HUES64 (cell line): Measurements from ENCODE around the gene KIF2C.

Experiments
- H3K27ac ChIP-seq: 2 replicates; pipeline ENCODE4 v1.7.0; 2013; ENCODE audit warnings: low read depth, low read length, inconsistent platforms
- H3K27me3 ChIP-seq: 2 replicates; pipeline ENCODE4 v1.6.1; 2013; ENCODE audit warnings: mild to moderate bottlenecking, low read length; ENCODE audit not compliant: insufficient read depth
- H3K36me3 ChIP-seq: 2 replicates; pipeline ENCODE4 v1.6.1; 2013; ENCODE audit warnings: mild to moderate bottlenecking, low read length; ENCODE audit not compliant: insufficient read depth
- H3K4me1 ChIP-seq: 2 replicates; pipeline ENCODE4 v1.6.1; 2013; ENCODE audit warnings: mild to moderate bottlenecking, low read length, moderate library complexity; ENCODE audit not compliant: insufficient read depth
- H3K4me3 ChIP-seq: 2 replicates; pipeline ENCODE4 v1.5.1; 2013; ENCODE audit warnings: mild to moderate bottlenecking, low read length, moderate library complexity
- H3K9ac ChIP-seq: 2 replicates; pipeline ENCODE4 v1.6.1; 2013; ENCODE audit warnings: mild to moderate bottlenecking, low read depth, low read length
- H3K9me3 ChIP-seq: 2 replicates; pipeline ENCODE4 v1.6.1; 2013; ENCODE audit warnings: low read depth, low read length; ENCODE audit not compliant: insufficient read depth
- WGBS: fragments of 150-250, 120-280 bp; methylation state at CpG from one replicate; pipeline ENCODE4 v1.1.7; 2013; ENCODE audit warnings: missing lambda C conversion rate; 5-methylcytosine and 5-hydroxymethylcytosine counted together

KIF2C gene

DNA sequence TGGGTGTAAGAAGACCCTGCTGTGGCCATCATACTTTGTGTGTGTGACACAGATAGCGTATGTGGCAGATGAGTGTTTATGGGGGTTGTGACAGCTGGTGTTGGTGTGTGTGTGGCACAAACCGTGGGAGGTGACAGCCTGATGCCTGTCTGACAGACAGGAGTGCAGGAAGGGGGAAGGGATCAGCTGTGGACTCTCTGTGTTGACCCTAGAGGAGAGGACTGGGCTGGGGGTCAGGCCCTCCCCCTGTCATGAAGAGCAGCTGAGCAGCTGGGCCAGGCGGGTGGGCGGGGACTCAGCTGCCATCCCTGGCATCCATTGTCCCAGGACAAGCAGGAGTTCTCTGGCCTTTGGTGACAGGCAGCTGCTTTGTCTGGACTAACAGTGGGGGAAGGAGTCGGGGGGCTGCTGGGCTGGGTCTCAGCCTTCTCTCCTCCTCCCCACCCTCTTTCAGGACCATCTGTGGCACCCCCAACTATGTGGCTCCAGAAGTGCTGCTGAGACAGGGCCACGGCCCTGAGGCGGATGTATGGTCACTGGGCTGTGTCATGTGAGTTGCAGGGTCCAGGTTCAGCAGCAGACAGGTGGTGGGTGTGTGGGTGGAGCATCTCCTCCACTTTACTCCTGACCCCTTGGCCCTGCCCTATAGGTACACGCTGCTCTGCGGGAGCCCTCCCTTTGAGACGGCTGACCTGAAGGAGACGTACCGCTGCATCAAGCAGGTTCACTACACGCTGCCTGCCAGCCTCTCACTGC, 62.8 kb downstream of the KIF2C start:
- Histone ChIP-seq H3K36me3 (peaks cover 29% of the 10 kb centered on the region), H3K9ac (no peak overlapping the region), H3K4me3 (no peak overlapping the region; the same call in 1 of the 2 replicates), H3K9me3 (no peaks in the 10 kb centered on the region), H3K27ac (no peak overlapping the region), H3K4me1 (peaks cover 9% of the 10 kb centered on the region), H3K27me3 (0 out of 2 replicates have a peak, but pooled peaks cover 5% of the 10 kb centered on the region)
- 80% methylated on average over 13 of the region's 13 CpGs for WGBS

DNA sequence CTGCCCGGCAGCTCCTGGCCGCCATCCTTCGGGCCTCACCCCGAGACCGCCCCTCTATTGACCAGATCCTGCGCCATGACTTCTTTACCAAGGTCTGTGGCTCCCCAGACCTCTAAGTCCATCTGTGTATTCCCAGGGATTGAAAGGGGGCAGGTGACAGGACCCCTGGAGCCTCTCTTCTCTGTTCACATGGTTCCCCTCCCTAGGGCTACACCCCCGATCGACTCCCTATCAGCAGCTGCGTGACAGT, 63.4 kb downstream of the KIF2C start:
- Histone ChIP-seq H3K9me3 (no peaks in the 10 kb centered on the region), H3K9ac (no peak overlapping the region), H3K27me3 (0 out of 2 replicates have a peak, but pooled peaks cover 5% of the 10 kb centered on the region), H3K4me1 (peaks cover 14% of the 10 kb centered on the region), H3K27ac (no peak overlapping the region), H3K36me3 (peaks cover 29% of the 10 kb centered on the region), H3K4me3 (no peak overlapping the region)
- whole genome bisulfite sequencing, result 99% methylated on average over 9 of the region's 9 CpGs

DNA sequence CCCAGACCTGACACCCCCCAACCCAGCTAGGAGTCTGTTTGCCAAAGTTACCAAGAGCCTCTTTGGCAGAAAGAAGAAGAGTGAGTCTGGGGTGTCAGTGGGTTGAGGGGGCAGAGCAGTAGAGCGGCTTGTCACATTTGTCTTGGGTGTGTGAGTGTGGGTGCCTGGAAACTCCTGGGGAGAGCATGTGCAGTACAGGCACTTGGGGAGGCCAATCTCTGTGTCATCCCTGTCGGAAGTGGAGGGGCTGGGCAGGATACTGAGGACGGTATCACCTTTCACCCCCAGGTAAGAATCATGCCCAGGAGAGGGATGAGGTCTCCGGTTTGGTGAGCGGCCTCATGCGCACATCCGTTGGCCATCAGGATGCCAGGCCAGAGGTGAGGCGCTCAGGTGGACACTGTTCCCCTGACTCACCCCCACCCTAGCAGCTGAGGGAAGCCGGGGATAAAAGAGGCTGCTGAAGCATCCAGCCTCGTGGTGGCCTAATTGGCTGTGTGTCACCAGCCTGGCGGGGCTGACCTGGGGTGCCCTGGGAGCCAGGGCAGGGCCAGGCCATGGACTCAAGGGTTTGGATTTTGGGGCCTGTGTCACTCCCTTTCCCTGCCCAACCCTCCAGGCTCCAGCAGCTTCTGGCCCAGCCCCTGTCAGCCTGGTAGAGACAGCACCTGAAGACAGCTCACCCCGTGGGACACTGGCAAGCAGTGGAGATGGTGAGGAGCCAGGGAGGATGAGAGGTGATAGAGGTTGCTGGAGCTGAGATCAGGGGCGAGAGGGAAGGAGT, 63.9 kb downstream of the KIF2C start:
- Histone ChIP-seq H3K36me3 (peaks cover 29% of the 10 kb centered on the region), H3K4me3 (no peak overlapping the region), H3K27ac (no peak overlapping the region), H3K9me3 (no peaks in the 10 kb centered on the region), H3K9ac (no peak overlapping the region), H3K4me1 (peaks cover 18% of the 10 kb centered on the region), H3K27me3 (0 out of 2 replicates have a peak, but pooled peaks cover 5% of the 10 kb centered on the region)
- 93% methylated on average over 13 of the region's 13 CpGs for WGBS

DNA sequence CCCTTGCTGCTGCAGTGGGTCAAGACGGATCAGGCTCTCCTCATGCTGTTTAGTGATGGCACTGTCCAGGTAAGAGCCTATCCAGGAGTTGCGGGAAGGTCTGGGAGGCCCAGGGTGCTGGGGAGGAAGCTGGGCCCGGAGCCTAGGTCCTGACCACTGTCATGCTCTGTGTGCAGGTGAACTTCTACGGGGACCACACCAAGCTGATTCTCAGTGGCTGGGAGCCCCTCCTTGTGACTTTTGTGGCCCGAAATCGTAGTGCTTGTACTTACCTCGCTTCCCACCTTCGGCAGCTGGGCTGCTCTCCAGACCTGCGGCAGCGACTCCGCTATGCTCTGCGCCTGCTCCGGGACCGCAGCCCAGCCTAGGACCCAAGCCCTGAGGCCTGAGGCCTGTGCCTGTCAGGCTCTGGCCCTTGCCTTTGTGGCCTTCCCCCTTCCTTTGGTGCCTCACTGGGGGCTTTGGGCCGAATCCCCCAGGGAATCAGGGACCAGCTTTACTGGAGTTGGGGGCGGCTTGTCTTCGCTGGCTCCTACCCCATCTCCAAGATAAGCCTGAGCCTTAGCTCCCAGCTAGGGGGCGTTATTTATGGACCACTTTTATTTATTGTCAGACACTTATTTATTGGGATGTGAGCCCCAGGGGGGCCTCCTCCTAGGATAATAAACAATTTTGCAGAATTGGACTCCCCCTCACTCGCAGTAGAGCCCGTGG, 65.8 kb downstream of the KIF2C start:
- peak overlapping the region; percentile 29; the same call in 1 of the 2 replicates for H3K27ac ChIP-seq
- H3K9me3 ChIP-seq, result no peaks in the 10 kb centered on the region
- H3K4me3 ChIP-seq, result no peak overlapping the region
- H3K4me1 ChIP-seq, result peaks cover 30% of the 10 kb centered on the region
- no peak overlapping the region for H3K9ac ChIP-seq
- H3K27me3 ChIP-seq, result 0 out of 2 replicates have a peak, but pooled peaks cover 5% of the 10 kb centered on the region
- H3K36me3 ChIP-seq, result peaks cover 29% of the 10 kb centered on the region
- WGBS, result 95% methylated on average over 20 of the region's 20 CpGs

DNA sequence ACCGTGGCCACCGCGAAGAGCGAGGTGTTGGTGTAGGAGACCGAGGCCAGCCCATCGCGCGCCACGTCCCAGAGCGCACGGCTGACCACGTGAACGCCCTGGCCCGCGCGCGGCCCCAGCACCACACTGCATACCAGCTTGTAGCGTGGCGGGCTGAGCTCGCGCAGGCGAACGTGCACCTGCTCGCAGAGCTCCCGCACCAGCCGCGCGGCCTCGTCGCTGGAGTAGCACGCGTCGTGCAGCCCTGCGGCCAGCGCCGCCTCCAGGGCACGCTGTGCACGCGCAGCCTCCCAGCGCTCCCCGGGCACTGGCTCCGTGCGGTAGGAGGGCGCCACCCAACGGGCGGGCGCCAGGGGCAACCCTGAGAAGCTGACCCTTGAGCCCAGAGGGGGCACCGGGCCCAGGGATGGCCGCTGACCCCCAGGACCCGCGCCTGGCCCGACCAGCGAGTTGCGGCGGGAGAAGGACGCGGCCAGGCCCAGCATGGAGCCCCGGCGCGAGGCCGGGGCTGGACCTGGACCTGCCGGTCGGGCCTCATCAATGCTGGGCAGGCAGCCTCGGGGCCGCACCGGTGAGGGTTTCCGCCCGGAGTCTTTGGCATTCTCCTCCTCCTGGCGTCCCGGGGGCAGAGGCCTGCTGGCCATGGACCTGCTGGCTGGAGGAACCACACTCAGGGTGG, 66.5 kb downstream of the KIF2C start:
- H3K27ac ChIP-seq, result peak overlapping the region; percentile 99
- H3K36me3 ChIP-seq, result peaks cover 29% of the 10 kb centered on the region
- H3K9ac ChIP-seq, result peak overlapping the region; percentile 85
- peaks cover 30% of the 10 kb centered on the region for H3K4me1 ChIP-seq
- no peaks in the 10 kb centered on the region for H3K9me3 ChIP-seq
- no peak overlapping the region for H3K4me3 ChIP-seq
- 97% methylated on average over 70 of the region's 70 CpGs for WGBS
- no peaks in the 10 kb centered on the region for H3K27me3 ChIP-seq

DNA sequence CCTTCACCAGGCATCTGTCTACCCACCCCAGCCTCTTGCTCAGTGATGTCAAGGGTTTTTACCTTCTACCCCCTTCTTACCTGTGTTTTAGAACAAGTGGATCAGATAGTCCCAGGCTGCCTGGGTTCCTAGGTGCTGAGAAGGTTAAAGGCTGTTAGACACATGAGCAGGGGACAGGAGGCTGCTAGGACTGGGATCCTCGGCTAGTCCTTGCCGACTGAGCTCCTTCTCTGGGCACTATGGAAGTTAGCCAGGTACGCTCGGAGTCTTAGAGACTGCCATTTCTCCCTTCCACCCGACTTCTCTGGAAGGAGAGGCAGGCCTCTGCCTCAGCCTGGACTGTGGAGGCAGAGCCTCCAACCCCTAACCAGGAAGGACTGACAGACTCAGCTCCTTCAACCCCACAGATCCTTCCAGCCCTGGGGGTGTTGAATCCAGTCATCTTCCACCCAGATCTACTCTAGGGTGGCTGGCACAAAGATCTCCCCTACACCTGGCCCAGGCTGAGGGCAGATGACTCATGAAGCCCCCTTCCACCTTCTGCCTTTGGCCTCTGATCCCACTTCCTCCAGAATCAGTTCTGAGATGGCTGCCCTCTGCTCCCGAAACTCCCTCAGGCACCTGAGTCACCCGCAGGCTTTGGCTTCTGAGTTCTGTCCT, 67.2 kb downstream of the KIF2C start, which contains the start of gene DYNLT4:
Gene DYNLT4 (minus strand): TSS at position 648 of the 660 bp plus-strand sequence. CDS start 683 bp downstream, outside the sequence.
- H3K27me3 ChIP-seq, result no peaks in the 10 kb centered on the region
- H3K9ac ChIP-seq, result peak within 1 kb of the TSS; percentile 85
- peaks cover 30% of the 10 kb centered on the region for H3K4me1 ChIP-seq
- 79% methylated on average over 7 of the region's 7 CpGs for WGBS
- peak within 1 kb of the TSS; percentile 99 for H3K27ac ChIP-seq
- H3K9me3 ChIP-seq, result no peaks in the 10 kb centered on the region
- peaks cover 29% of the 10 kb centered on the region for H3K36me3 ChIP-seq
- H3K4me3 ChIP-seq, result peak within 1 kb of the TSS; percentile 6; the same call in 1 of the 2 replicates

DNA sequence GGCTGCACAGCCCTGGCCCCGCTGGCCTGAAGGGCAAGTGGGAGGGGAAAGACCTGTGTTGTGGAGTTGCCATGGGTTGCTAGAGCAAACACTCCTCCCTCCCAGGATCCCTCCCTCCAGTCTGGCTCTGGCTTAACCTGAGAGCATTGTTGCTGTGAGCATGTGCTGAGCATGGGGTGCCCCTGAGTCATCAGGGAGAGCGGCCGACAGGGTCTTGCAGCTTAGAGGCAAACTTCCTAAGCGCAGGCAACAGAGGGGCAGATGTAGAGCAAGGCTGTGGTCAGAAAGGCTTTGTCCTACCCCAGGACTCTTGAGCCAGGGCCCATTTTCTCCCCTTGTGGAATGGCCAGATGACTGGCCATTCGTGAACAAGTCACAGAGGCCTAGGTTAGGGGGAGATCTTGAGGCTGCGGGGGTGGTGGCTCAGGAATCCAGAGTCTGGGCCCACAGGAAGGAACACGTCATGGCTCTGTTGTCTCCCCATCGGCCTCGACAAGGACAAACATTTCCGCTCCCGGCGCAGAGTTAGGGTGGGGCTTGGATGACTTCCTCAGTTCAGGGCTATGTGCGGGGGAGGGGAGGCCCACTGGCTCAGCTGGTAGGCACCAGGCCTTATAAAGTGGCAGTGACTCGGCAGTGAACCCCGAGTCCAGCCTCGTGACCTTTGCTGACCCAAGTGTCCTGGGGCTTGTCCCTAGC, 67.9 kb downstream of the KIF2C start:
- Histone ChIP-seq H3K27me3 (no peaks in the 10 kb centered on the region), H3K27ac (peak overlapping the region; percentile 99), H3K9ac (peak overlapping the region; percentile 85), H3K9me3 (no peaks in the 10 kb centered on the region), H3K36me3 (peaks cover 29% of the 10 kb centered on the region), H3K4me3 (peak overlapping the region; percentile 6; the same call in 1 of the 2 replicates), H3K4me1 (peaks cover 30% of the 10 kb centered on the region)
- WGBS, result 37% methylated on average over 16 of the region's 16 CpGs

DNA sequence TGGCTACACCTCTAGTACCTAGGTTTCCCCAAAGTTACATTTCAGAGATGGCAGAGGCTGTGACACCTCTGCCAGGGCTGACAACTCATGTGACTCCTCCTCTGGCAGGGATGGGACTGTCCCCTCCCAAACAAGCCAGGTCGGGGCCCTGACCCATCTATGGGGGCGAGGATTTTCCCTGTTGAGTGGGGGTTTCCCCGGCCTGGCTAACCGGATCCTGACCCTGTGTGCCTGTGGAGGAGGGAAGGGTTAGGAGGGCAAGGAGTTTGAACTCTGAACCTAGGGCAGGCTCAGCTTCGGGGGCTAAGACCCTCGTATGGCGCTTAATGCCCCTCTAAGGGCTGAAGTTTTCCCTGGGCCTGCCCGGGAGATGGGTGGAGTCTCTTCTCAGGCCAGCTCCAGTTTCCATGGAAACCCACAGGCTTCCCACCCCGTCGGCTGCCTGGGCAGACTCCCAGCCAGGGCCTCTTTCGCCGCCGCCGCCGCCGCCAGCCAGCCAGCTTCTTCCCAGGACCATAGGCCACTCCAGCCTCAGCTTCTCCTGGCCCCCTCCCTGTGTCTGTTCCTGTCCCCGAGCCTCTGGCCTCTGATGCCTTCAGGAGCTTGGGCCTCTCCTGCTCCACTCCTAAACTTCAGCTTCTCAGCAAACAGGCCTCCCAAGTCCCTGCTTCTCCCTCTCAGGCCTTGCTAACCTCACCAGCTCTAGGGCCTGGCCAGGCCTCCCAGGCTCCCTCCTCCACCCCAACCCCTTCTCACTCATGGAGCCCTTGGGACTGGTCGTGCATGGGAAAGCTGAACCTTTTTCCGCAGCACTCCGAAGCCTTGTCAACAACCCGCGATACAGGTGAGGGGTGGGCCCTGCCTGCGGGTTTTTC, 68.7 kb downstream of the KIF2C start, which contains the start of gene BTBD19:
Gene BTBD19 (plus strand): TSS at position 461 of the 875 bp plus-strand sequence. CDS start 298 bp downstream, at position 759.
- WGBS, result 30% methylated on average over 23 of the region's 23 CpGs
- H3K27ac ChIP-seq, result peak within 1 kb of the TSS; percentile 99
- peaks cover 30% of the 10 kb centered on the region for H3K4me1 ChIP-seq
- peaks cover 22% of the 10 kb centered on the region for H3K36me3 ChIP-seq
- peak within 1 kb of the TSS; percentile 85 for H3K9ac ChIP-seq
- H3K27me3 ChIP-seq, result no peaks in the 10 kb centered on the region
- H3K4me3 ChIP-seq, result peak within 1 kb of the TSS; percentile 37; the same call in 1 of the 2 replicates
- no peaks in the 10 kb centered on the region for H3K9me3 ChIP-seq
